HG02763 (cell line): ENCODE measurements around the gene KRTAP10-3.

ENCODE experiments used
- ATAC-seq: cut with Tn5 transposase; IDR thresholded peaks from one replicate; pipeline ENCODE4 v1.9.1; 2021; ENCODE audit warnings: mild to moderate bottlenecking, moderate library complexity; ENCODE audit not compliant: unreplicated experiment

Gene KRTAP10-3

GRCh38 chr21:44520326-44521300 lies 38.0 kb downstream of the KRTAP10-3 start:
- ATAC-seq, result no peak

GRCh38 chr21:44519346-44520325 lies 39.0 kb downstream of the KRTAP10-3 start:
- no peak for ATAC-seq

DNA sequence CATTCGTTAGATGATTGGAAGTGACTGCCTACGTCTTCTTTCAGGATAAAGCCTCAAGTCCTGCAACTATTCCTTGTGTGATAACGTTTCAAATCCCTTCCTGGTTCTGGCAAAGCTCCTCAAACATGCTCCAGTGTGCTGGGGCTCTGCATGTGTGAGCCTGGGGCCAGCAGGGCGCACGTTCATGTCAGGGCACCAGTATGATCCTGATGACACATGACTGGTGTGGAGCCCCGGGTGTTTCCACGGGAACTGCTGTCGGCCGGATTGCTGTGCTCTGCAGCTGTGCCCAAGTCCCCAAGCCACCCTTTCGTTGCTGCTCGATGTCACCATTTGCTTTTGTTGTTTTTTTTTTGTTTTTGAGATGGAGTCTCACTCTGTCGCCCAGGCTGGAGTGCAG lies 39.9 kb downstream of the KRTAP10-3 start:
- ATAC-seq, result no peak

GRCh38 chr21:44517175-44517899 lies 41.3 kb downstream of the KRTAP10-3 start:
- ATAC-seq, result no peak

DNA sequence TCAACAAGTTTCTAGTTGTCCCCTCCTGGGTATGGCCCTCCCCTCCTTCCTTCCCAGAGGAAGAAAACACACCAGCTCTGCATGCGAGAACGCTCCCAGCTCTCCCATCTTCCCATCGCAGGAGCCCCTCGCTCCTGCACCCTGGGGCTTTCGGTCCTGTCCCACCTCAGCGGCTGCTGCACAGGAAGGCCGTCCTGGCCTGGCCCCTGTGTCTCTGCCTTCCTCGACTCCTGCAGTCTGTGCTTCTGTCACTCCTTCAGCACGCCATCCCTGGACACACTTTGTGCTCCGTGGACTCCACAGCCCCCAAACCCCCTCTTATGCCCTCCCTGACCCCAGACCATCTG lies 41.8 kb downstream of the KRTAP10-3 start:
- ATAC-seq, result no peak

DNA sequence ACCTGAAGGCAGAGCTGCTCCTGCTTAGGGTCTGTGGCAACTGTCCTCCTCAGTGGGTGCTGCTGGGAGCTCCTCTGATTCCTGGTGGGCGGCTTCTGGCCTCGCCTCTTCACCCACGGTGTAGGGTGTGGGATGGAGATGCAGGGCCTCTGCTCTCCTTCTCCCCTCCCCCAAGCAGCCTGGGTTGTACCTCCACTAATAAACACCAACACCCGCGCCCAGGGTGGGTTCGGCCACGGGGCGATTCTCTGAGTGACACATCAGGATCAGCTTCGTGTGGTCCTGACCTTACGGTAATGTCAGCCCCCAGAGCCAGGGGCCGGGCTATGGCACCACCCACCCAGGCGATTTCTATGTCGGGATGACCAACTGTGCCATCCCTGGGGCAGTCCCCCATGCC lies 42.3 kb downstream of the KRTAP10-3 start:
- no peak for ATAC-seq

DNA sequence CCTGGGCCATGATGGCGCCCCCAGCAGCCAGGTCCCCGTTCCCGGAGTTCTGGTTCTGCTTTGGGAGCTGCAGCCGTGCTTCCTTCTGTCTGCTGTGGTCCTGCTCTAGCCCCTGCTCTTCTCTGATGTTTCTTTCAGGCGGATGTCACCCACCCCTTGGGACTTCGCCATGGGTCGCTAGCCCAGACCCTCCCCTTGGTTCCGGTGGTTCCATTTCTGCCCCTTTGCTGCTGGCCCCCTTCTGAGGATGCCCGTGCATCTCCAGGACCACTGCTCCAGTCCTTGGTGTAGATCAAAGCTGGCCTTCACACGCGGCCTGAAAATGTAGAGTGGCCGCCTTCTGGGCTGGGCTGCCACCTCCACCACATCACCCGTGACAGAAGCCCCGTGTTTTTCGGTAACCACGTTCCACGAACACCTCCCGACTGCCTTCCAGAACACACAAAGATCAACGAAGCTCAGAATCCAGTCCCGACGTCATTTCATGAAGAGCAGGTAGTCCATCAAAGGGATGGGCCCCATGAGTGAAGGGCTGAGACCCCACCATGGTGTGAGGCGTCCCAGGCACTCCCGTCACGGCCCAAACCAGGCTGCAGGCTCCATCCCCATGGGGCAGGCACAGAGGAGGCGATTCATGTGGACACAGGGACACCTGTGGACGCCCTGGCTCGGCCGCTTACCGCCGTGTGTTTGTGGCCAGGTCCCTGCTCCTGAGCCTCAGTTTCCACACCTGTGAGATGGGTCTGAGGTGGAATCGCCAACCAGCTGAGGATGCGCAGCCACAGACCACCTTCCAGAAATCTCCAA lies 43.0 kb downstream of the KRTAP10-3 start:
- no peak for ATAC-seq

DNA sequence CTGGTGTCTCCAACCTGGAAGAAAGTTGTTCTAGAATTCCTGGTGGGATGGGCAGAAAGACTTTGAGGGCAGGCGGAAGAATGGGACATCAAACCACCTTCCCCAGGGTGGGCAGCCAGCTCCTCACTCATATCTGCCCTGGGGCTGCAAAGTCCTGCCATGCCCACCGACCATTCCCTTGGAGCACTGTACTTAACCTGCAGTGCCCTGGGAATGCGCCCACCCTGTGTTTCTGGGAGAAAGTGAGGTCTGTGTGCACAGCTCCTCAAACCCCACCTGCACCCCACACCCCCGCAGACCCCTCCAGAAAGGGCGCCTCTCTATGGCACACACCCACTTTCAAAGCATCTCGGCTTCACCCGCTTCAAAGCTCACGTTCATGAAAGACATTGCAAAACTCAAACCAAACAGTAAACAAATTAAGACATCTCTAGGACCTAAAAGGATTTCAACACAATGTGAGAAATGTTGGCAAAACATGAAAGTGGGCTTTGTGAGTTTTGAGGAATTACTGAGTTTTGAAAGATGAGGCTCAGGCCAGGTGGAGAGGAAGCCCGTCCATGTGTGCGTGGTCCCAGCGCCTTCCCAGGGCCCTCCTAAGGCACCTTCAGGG lies 43.7 kb downstream of the KRTAP10-3 start:
- ATAC-seq, result no peak

DNA sequence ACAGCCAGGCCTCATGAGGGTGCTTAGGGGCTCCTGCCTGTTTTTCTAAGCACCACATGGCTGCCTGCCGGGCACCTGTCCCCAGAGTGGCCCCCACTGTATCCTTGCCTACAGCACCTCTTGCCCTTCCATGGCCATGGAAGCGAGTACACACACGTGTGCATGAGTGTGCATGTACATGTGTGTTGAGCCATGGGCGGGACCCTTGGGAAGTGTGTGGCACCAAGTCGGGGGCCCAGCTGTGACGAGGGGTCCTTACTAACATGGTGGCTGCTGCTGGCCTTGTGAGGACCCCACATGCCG lies 44.4 kb downstream of the KRTAP10-3 start:
- no peak for ATAC-seq

DNA sequence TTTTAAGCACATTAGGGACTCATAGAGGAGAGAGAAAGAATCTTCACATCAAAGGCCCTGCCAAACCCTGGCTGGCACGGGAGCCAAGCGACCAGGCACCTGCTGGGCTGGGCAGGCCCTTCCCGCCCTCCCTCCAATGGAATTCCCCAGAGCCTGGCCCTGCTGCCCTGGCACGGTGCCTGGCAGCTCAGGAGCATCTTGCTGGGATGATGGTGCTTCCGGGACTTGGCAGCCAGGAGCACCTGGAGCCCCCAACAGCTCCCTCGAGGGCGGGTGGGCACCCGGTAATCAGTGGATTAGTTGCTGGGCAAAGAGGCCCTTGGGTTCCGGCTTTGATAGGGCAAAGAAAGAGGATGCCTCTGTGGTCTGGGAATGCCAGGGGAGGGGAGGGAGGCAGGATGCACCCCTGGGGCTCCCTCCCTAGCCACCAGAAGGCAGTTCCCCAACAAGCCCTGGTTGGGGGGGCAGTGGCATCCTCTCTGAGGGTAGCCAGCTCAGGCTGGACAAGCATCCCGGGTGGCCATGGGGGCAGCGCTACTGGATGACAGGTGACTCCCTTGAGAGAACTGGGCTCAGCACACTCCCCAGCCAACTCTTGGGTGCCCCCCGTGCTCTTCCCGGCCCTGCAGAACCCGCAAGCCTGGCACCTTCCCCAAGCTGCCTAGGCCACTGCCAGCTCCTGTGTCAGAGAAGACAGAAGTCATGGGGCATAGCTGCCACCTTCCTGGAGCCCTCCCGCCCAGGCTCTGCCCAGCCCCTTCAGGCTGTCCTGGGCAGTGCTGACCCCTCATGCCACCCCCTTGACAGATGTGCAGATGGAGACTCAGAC lies 45.0 kb downstream of the KRTAP10-3 start:
- ATAC-seq, result no peak

DNA sequence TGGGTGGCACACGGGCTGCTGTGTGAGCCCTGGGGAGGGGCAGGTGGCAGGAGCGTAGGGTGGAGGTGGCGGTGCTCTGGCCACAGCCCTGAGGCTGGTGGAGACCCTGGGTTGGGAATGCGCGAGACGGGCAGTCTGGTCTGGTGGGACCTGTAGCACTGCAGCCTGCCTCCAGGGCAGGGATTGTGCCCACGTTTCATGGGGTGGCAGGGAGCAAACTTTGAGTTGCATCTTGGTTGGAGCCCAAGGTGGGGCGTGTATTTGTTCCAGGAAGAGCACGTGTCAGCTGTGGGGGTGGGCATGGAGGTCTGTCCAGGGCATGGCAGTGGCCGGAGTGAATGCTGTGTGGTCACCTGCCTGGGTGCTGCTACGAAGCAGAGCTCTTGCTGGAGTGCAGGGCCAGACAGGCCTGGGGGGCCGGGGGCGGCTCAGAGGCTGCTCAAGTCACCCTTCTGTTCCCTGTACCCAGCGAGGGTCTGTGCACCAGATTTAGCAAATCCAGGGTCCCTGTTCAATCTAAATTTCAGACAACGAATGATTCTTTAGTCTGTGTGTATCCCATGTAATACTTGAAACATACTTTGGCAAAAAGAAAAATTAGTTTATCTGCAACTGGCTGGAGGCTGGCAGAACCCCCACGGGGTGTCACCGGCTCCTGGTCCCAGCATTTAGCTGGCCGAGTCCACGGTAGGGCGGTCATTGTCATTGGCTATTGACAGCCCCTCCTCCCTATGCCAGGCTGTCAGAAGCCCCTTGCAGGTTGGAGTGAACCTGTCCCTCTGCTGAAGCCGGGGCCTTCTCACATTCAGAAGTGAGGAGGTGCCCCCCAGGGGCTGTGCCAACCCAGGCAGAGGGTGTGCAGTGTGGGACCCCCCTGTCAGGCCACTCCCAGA lies 45.9 kb downstream of the KRTAP10-3 start:
- no peak for ATAC-seq

DNA sequence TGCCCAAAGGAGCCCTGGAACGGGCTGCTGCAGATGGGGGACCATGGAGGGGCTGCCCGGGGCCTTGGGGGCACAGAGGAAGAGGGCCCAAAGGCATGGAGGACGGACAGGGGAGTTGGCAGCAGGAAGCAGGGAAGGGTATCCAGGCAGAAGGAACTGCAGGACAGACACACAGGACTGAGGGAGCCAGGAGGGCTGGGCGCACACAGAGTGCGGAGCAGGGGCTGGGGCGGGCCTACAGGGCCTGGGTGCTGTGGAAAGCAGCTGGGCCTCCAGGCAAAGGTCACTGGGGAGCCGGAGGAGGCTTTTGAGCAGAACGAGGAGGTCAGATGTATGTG lies 46.7 kb downstream of the KRTAP10-3 start:
- ATAC-seq, result no peak

- ATAC-seq, result no peak
Observed at GRCh38 chr21:44511219-44511937, 47.2 kb downstream of the KRTAP10-3 start.

DNA sequence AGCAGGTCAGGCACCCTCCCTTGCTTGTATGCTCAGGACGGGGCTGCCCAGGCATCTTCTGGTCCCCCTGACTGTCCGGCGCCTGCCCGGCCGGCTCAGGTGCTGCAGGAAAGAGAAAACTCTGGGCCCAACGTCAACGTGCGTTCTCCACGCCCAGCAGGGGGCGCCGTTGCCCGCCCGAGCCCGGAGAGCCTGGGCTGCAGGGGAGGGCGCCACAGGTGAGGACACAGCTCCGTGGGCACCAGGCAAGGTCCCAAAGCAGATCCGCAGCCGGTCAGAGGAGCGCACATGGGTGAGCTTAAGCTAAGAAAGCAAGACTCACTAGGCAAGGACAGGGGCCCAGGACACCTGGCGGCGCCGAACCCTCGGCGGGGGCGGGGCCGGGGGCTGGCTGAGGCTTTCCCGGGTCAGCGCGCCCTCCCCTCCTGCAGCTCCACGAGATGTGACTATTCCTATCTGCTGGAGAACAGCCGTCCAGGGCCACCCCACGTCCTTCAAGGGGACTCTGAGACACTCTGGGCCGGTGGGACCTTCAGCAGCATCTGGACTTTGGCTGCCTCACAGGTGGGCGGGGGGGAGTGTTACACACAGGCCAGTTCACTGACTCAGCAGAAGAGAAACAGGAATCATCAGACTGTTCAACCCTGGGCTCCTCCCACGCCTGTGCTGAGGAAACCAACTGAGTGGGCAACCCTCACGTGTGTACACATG lies 47.9 kb downstream of the KRTAP10-3 start:
- no peak for ATAC-seq

GRCh38 chr21:44510109-44510507 lies 48.5 kb downstream of the KRTAP10-3 start:
- no peak for ATAC-seq

DNA sequence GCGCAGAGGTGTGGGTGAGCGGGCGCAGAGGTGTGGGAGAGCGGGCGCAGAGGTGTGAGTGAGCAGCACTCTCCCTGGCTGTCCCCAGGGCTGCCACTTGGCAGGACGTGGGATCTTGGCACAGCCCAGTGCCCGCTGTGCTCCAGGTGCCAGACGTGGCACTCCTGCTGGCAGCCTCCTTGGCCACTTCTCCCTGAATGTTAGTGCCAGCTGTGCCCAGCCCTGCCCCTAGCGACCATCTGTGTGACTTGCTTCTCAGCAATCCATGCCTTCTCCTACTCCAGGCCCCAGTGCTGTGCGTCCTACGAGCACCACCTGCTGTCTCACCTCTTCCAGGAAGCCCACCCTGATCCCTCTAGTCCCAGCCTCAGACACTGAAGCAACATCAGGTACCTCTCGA lies 49.1 kb downstream of the KRTAP10-3 start:
- no peak for ATAC-seq
